OCI-LY3 (cell line): Measurements from ENCODE around the gene CWF19L2.

Experiments
- CTCF ChIP-seq: fragments of 200-600, 300-600 bp; sonication (generic); IDR thresholded peaks from 2 replicates; pipeline ENCODE4 v1.5.1; 2014; ENCODE audit warnings: antibody characterized with exemption, low read length, low read depth
- EZH2phosphoT487 ChIP-seq: fragments of 200-600 bp; shearing (Covaris generic); IDR thresholded peaks from 2 replicates; pipeline ENCODE4 v1.6.1; 2018; ENCODE audit warnings: antibody characterized with exemption, mixed run types, low read depth

- no peak for TF ChIP-seq CTCF
- no peak for TF ChIP-seq EZH2phosphoT487
Observed at GRCh38 chr11:107384144-107384852, 73.3 kb downstream of the CWF19L2 start.
